CD4-positive, alpha-beta T cell treated with Interleukin-15 for 4 hours (primary cell): ENCODE results near the gene MRTFA.
A peak's percentile ranks its signal among the peaks of the same experiment; 100 is the strongest.
"Not testable (repeated sequence)": the region's sequence is repeated elsewhere in the genome, so short reads cannot be mapped to it uniquely, and the experiment has no call there.

Source experiments
- DNase-seq: peaks from one replicate; pipeline ENCODE4 v3.0.0-alpha.2; 2020; ENCODE audit warnings: low spot score

MRTFA gene

GRCh38 chr22:40636380-40637182 is at the start of gene MRTFA:
MRTFA (minus strand) TSS chr22:40636719.
- peak; percentile 100 for DNase-seq

GRCh38 chr22:40685406-40685805 is 48.9 kb upstream of the MRTFA start:
- DNase-seq = peak; percentile 11

GRCh38 chr22:40684728-40685127 is 48.2 kb upstream of the MRTFA start:
- no peak for DNase-seq

GRCh38 chr22:40681451-40681850 is 44.9 kb upstream of the MRTFA start:
- no peak for DNase-seq

GRCh38 chr22:40680819-40681183 is 44.3 kb upstream of the MRTFA start:
- DNase-seq = no peak

GRCh38 chr22:40679964-40680818 is 43.7 kb upstream of the MRTFA start:
- no peak for DNase-seq

- DNase-seq = no peak
Observed at GRCh38 chr22:40679249-40679963, 42.9 kb upstream of the MRTFA start, which contains the start of gene MCHR1. MCHR1 (plus strand) TSS chr22:40679484; CDS start chr22:40679653, 169 bp downstream.

GRCh38 chr22:40678493-40679248 is 42.2 kb upstream of the MRTFA start:
- DNase-seq = no peak

- DNase-seq = no peak
Observed at GRCh38 chr22:40676644-40677043, 40.1 kb upstream of the MRTFA start.

GRCh38 chr22:40676166-40676565 is 39.6 kb upstream of the MRTFA start:
- not testable (repeated sequence) for DNase-seq

- no peak for DNase-seq
Observed at GRCh38 chr22:40674274-40674673, 37.8 kb upstream of the MRTFA start.

- no peak for DNase-seq
Observed at GRCh38 chr22:40673017-40673416, 36.5 kb upstream of the MRTFA start.

- no peak for DNase-seq
Observed at GRCh38 chr22:40671796-40672360, 35.4 kb upstream of the MRTFA start.

GRCh38 chr22:40671369-40671768 is 34.9 kb upstream of the MRTFA start:
- DNase-seq = no peak

GRCh38 chr22:40670058-40670457 is 33.5 kb upstream of the MRTFA start:
- DNase-seq = no peak

GRCh38 chr22:40668611-40669411 is 32.3 kb upstream of the MRTFA start:
- DNase-seq = peak; percentile 42

GRCh38 chr22:40666151-40666848 is 29.8 kb upstream of the MRTFA start:
- DNase-seq = no peak

GRCh38 chr22:40665312-40665711 is 28.8 kb upstream of the MRTFA start:
- DNase-seq = no peak

- DNase-seq = no peak
Observed at GRCh38 chr22:40661671-40662070, 25.2 kb upstream of the MRTFA start.

- no peak for DNase-seq
Observed at GRCh38 chr22:40660730-40661129, 24.2 kb upstream of the MRTFA start.
